A549 (cell line): ENCODE measurements around the gene MT1F.

Experiments
- CHD2 ChIP-seq: fragments of 150-350 bp; IDR thresholded peaks from 2 replicates; pipeline ENCODE4 v1.6.1; 2014; ENCODE audit warnings: low read length; ENCODE audit not compliant: partially characterized antibody
- EP300 ChIP-seq, 2 experiments: fragments of >200 bp; sonication (Bioruptor Twin); formaldehyde crosslinking; IDR thresholded peaks; 2 replicates in 1 of 2; 3 replicates in 1 of 2; pipeline ENCODE4 v1.6.1; 2016 to 2017
- FOSL2 ChIP-seq, 2 experiments: fragments of 450-650 bp in 1 of 2; fragments of >200 bp in 1 of 2; sonication (Bioruptor Twin) in 1 of 2; formaldehyde crosslinking; IDR thresholded peaks; 2 replicates each; pipeline versions ENCODE4 v1.5.0 to v1.6.1; 2016 to 2020; ENCODE audit warnings: mild to moderate bottlenecking in 1 of 2, moderate library complexity in 1 of 2
- POLR2A ChIP-seq: IDR thresholded peaks from 2 replicates; pipeline ENCODE4 v1.6.1; 2012; ENCODE audit warnings: mild to moderate bottlenecking, low read length
- TF ChIP-seq, protein P1 (sequence below): IDR thresholded peaks from 2 replicates; pipeline ENCODE4 v1.6.1; 2012
- TF ChIP-seq, protein P2 (sequence below): fragments of >200 bp; sonication (Bioruptor Twin); formaldehyde crosslinking; IDR thresholded peaks from 3 replicates; pipeline ENCODE4 v1.5.1; 2016

DNA sequence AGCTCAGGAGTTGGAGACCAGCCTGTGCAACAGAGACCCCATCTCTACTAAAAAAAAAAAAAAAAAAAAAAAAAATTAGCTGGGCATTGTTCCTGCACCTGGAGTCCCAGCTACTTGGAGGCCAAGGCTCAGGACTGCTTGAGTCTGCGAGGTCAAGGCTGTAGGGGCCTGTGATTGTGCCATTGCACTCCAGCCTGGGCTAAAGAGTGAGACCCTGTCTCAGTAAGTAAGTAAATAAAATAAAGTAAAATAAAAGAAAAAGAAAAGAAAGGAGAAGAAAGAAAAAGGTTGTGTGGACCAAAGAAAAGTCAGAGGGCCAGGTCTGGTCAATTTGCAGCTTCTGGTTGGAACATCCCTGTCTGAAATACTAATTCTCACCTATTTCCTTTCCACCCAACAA is 42.9 kb downstream of the MT1F start:
- TF ChIP-seq, protein P1, sequence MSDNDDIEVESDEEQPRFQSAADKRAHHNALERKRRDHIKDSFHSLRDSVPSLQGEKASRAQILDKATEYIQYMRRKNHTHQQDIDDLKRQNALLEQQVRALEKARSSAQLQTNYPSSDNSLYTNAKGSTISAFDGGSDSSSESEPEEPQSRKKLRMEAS, result no peak
- TF ChIP-seq POLR2A (no peak), EP300 (IDR thresholded peaks at IDR 0.05) (no peak), CHD2 (no peak), FOSL2 (IDR thresholded peaks at IDR 0.05) (no peak), FOSL2 (CRISPR knock-in tag; IDR thresholded peaks at IDR 0.05) (no peak)
- TF ChIP-seq, protein P2, sequence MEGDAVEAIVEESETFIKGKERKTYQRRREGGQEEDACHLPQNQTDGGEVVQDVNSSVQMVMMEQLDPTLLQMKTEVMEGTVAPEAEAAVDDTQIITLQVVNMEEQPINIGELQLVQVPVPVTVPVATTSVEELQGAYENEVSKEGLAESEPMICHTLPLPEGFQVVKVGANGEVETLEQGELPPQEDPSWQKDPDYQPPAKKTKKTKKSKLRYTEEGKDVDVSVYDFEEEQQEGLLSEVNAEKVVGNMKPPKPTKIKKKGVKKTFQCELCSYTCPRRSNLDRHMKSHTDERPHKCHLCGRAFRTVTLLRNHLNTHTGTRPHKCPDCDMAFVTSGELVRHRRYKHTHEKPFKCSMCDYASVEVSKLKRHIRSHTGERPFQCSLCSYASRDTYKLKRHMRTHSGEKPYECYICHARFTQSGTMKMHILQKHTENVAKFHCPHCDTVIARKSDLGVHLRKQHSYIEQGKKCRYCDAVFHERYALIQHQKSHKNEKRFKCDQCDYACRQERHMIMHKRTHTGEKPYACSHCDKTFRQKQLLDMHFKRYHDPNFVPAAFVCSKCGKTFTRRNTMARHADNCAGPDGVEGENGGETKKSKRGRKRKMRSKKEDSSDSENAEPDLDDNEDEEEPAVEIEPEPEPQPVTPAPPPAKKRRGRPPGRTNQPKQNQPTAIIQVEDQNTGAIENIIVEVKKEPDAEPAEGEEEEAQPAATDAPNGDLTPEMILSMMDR, result no peak
